A673 (cell line): ENCODE results near the gene IKBKE.

Source experiments
- EZH2 ChIP-seq: fragments of 200-600 bp; sonication (generic); IDR thresholded peaks from 2 replicates; pipeline ENCODE4 v1.6.1; 2017; ENCODE audit warnings: borderline replicate concordance, low read depth, mild to moderate bottlenecking, mixed read lengths, antibody characterized with exemption, low read length; ENCODE audit not compliant: poor library complexity, severe bottlenecking
- TF ChIP-seq, protein P1 (sequence below): fragments of 300-800, 200-600 bp; sonication (generic); conservative IDR thresholded peaks from 2 replicates; pipeline ENCODE4 v1.5.1; 2017; ENCODE audit warnings: low read depth, mild to moderate bottlenecking, antibody characterized with exemption, low read length, moderate library complexity, mixed read lengths

DNA sequence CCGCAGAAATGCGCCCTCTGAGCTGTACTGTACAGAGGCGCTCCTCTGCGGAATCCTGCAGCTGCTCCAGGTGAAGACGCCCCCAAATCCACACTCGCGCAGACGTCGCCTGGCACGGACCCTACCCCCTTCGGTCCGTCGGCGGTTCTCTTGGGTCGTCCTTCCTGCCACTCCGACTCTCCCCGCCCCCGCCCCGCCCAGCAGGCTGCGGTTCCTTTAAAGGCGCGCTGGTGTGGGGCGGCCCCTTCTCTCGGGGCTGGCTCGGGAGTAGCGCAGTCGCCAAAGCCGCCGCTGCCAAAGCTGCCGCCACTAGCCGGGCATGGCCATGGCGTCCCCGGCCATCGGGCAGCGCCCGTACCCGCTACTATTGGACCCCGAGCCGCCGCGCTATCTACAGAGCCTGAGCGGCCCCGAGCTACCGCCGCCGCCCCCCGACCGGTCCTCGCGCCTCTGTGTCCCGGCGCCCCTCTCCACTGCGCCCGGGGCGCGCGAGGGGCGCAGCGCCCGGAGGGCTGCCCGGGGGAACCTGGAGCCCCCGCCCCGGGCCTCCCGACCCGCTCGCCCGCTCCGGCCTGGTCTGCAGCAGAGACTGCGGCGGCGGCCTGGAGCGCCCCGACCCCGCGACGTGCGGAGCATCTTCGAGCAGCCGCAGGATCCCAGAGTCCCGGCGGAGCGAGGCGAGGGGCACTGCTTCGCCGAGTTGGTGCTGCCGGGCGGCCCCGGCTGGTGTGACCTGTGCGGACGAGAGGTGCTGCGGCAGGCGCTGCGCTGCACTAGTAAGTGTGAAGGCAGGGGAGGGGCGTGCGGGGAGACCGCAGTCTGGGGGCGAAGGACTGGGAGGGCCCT, 37.2 kb downstream of the IKBKE start, which contains the start of gene RASSF5:
- TF ChIP-seq, protein P1, sequence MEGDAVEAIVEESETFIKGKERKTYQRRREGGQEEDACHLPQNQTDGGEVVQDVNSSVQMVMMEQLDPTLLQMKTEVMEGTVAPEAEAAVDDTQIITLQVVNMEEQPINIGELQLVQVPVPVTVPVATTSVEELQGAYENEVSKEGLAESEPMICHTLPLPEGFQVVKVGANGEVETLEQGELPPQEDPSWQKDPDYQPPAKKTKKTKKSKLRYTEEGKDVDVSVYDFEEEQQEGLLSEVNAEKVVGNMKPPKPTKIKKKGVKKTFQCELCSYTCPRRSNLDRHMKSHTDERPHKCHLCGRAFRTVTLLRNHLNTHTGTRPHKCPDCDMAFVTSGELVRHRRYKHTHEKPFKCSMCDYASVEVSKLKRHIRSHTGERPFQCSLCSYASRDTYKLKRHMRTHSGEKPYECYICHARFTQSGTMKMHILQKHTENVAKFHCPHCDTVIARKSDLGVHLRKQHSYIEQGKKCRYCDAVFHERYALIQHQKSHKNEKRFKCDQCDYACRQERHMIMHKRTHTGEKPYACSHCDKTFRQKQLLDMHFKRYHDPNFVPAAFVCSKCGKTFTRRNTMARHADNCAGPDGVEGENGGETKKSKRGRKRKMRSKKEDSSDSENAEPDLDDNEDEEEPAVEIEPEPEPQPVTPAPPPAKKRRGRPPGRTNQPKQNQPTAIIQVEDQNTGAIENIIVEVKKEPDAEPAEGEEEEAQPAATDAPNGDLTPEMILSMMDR = no peak
- peak; percentile 42 for TF ChIP-seq EZH2
